Measurements from ENCODE around the gene MYO1B.

Gene MYO1B

DNA sequence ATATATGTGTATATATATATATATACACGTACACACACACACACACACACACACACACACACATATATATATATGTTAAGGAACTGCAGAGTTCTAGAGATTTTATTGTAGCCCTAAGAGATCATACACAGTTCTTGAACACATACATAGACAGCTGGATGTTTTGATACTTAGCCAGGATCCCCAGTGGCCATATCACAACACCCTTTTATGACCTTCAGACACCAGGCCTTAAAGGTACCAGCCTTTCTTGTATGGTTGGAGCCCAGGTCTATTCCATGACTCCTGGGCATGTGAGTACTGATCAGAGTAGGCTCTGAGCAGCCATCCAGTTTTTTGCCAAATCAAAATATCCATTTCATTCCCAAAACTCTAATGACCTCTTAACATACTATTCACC is 138.3 kb downstream of the MYO1B start:
- no peaks in the 10 kb centered on the region for H3K9me3 ChIP-seq (ENCODE audit: low read length)
- H2AFZ ChIP-seq (ENCODE audit: low read depth, low read length) = no peak overlapping the region
- no peaks in the 10 kb centered on the region for H3K27me3 ChIP-seq (ENCODE audit: insufficient read depth, low read length)
- no peak overlapping the region for H3K4me3 ChIP-seq (ENCODE audit: low read length)
- peaks cover 23% of the 10 kb centered on the region for H3K36me3 ChIP-seq (ENCODE audit: insufficient read depth, low read length)
- no peaks in the 10 kb centered on the region for H3K4me1 ChIP-seq (ENCODE audit: insufficient read depth, low read length)

DNA sequence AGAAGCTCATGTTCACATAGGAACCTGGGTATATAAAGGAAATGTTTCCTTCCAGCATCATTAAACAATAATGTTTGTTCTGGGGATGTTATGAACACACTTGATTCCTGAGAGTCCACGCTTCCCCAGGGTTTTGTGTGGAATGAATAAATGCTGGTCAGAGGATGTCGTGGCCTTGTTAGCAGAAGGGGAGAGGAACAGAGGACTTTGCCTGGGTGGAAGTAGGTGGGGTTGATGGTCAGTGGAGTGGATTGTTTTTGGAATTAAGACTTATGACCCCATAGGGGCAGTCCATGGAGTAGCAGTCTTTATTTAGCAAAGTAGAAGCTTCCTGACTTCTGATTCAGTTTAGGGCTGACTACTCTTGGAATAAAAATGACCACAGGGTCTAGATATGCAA is 139.6 kb downstream of the MYO1B start:
- H3K9me3 ChIP-seq (ENCODE audit: low read length) = no peaks in the 10 kb centered on the region
- no peaks in the 10 kb centered on the region for H3K27me3 ChIP-seq (ENCODE audit: insufficient read depth, low read length)
- H3K4me1 ChIP-seq (ENCODE audit: insufficient read depth, low read length) = no peaks in the 10 kb centered on the region
- no peak overlapping the region for H3K4me3 ChIP-seq (ENCODE audit: low read length)
- H3K36me3 ChIP-seq (ENCODE audit: insufficient read depth, low read length) = peaks cover 31% of the 10 kb centered on the region
- no peak overlapping the region for H2AFZ ChIP-seq (ENCODE audit: low read depth, low read length)

DNA sequence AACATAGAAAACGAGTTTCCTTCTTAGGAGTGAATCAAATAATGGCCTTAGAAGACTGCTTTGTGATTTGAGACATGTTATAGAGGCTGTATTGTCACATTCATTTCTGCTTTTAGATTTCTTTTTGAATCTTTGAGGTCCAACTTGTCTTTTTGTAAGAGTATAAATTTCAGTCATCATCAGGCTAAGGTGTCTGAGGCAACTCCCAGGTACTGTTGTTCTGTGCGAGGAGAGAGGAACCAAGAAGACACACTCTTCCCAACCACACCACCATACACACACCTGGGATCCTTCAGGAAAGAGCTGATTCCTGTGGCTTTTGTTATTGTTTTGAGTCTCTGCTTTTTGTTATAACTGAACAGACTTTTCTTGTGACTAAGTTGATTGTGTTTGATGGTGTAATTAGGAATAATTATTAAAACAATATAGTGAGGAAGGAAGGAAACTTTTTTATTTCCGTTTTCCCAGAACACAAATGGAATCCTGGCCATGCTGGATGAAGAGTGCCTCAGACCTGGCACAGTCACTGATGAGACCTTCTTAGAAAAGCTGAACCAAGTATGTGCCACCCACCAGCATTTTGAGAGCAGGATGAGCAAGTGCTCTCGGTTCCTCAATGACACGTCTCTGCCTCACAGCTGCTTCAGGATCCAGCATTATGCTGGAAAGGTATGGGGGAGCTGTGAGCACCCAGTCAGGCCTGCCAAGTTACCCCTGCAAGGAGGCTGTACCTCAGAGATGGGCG is 140.4 kb downstream of the MYO1B start:
- no peak overlapping the region for H2AFZ ChIP-seq (ENCODE audit: low read depth, low read length)
- H3K4me3 ChIP-seq (ENCODE audit: low read length) = no peak overlapping the region
- H3K27me3 ChIP-seq (ENCODE audit: insufficient read depth, low read length) = no peaks in the 10 kb centered on the region
- peaks cover 36% of the 10 kb centered on the region for H3K36me3 ChIP-seq (ENCODE audit: insufficient read depth, low read length)
- H3K4me1 ChIP-seq (ENCODE audit: insufficient read depth, low read length) = no peaks in the 10 kb centered on the region
- no peaks in the 10 kb centered on the region for H3K9me3 ChIP-seq (ENCODE audit: low read length)

DNA sequence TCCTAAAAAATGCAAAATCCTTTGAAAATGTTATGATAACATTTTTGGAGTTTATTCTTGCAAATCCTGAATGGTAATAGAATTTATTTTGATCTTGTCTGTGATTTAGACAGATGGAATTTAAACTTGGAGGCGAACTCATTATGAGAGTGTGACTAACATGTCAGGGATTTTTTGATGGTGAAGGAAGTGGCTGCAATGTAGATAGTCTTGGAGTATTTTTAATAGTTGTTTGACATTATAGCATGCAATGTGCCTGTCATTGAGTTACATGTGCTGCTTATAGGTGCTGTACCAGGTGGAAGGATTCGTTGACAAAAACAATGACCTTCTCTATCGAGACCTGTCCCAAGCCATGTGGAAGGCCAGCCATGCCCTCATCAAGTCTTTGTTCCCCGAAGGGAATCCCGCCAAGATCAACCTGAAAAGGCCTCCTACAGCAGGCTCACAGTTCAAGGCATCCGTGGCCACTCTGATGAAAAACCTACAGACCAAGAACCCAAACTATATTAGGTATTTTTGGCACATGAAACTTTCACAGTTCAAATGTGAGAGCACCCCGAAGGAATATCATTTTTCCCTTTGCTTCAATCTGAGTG is 141.8 kb downstream of the MYO1B start:
- Histone ChIP-seq H3K4me3 (ENCODE audit: low read length) (no peak overlapping the region), H3K36me3 (ENCODE audit: insufficient read depth, low read length) (peaks cover 42% of the 10 kb centered on the region), H2AFZ (ENCODE audit: low read depth, low read length) (no peak overlapping the region), H3K4me1 (ENCODE audit: insufficient read depth, low read length) (no peaks in the 10 kb centered on the region), H3K9me3 (ENCODE audit: low read length) (no peaks in the 10 kb centered on the region), H3K27me3 (ENCODE audit: insufficient read depth, low read length) (no peaks in the 10 kb centered on the region)

DNA sequence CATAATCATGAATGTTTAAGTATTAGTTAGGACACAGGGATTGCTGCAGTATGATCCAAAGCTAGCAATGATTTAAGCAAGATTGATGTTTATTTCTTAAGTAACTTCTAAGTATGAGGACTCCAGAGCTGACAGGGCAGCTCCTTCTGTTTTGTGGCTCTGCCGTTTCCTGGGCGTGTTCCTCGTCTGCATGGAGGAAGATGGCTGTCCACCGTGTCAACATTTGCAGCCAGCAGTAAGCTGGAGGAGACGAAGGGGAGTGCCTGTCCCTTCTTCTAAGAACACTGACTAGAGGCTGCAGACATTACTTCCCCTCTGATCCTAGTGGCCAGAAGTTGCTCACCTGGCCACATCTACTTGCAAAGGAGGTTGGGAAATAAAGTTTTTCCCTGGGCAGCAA is 144.1 kb downstream of the MYO1B start:
- no peak overlapping the region for H2AFZ ChIP-seq (ENCODE audit: low read depth, low read length)
- H3K4me1 ChIP-seq (ENCODE audit: insufficient read depth, low read length) = no peaks in the 10 kb centered on the region
- H3K4me3 ChIP-seq (ENCODE audit: low read length) = no peak overlapping the region
- H3K27me3 ChIP-seq (ENCODE audit: insufficient read depth, low read length) = no peaks in the 10 kb centered on the region
- no peaks in the 10 kb centered on the region for H3K9me3 ChIP-seq (ENCODE audit: low read length)
- H3K36me3 ChIP-seq (ENCODE audit: insufficient read depth, low read length) = peaks cover 47% of the 10 kb centered on the region

DNA sequence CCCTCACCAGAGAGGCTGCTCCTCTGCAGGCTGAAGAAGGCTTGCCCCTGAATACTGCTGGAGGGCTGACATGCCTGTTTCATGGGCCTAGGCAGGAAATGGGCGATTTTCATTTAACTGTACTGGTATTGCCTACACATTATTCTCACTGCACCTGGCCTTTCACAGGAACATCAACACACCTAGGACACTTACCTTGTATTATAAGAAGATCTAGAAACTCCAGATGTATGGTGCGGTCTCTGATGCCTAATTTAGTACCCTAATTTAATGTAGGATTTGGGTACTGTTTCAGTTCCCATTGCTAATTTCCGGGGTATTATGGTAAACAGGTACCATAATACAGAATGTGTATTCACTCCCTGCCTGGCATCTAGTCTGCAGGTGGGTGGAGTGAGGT is 146.0 kb downstream of the MYO1B start:
- Histone ChIP-seq H3K4me1 (ENCODE audit: insufficient read depth, low read length) (no peaks in the 10 kb centered on the region), H3K9me3 (ENCODE audit: low read length) (no peaks in the 10 kb centered on the region), H3K27me3 (ENCODE audit: insufficient read depth, low read length) (no peaks in the 10 kb centered on the region), H2AFZ (ENCODE audit: low read depth, low read length) (no peak overlapping the region), H3K4me3 (ENCODE audit: low read length) (no peak overlapping the region), H3K36me3 (ENCODE audit: insufficient read depth, low read length) (peaks cover 45% of the 10 kb centered on the region)

DNA sequence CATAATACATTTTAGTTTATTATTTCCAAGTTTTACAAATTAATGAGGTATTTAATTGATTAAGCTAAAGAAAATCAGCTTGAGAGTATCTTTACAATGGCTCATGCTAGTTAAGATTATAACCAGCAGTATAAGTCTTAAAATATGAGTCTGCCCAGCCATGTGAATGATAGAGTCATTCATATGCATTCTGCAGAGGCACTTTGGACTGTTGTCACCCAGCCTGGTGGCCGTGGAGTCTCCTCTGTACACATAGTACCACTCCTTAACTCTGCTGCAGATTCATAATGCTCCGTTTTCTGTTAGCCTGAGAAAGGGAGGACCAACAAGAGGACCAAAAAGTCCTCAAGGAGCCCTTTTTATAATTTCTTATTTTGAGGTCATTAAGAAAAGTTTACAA is 148.8 kb downstream of the MYO1B start:
- no peaks in the 10 kb centered on the region for H3K27me3 ChIP-seq (ENCODE audit: insufficient read depth, low read length)
- H3K4me3 ChIP-seq (ENCODE audit: low read length) = no peak overlapping the region
- peaks cover 4% of the 10 kb centered on the region for H3K9me3 ChIP-seq (ENCODE audit: low read length)
- no peaks in the 10 kb centered on the region for H3K4me1 ChIP-seq (ENCODE audit: insufficient read depth, low read length)
- peaks cover 39% of the 10 kb centered on the region for H3K36me3 ChIP-seq (ENCODE audit: insufficient read depth, low read length)
- H2AFZ ChIP-seq (ENCODE audit: low read depth, low read length) = no peak overlapping the region

DNA sequence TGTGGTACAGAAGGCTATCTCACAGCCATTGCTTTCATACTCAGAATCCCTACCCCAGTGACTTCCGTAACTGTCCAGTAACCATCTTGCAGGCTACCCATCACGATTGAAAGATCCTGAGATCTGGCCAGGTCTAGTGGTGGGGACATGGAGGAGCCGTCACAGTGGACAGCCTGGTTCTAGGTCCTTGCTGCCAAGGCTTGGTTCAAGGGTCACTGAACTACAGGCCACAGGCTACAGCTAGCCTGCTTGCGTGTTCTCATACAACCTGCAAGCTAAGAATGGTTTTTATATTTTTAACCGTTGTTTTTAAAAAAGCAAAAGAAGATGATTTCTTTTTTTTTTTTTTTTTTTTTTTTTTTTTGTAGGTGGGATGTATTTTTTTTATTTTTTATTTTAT is 151.6 kb downstream of the MYO1B start:
- H3K36me3 ChIP-seq (ENCODE audit: insufficient read depth, low read length) = peaks cover 32% of the 10 kb centered on the region
- no peak overlapping the region for H2AFZ ChIP-seq (ENCODE audit: low read depth, low read length)
- H3K4me3 ChIP-seq (ENCODE audit: low read length) = no peak overlapping the region
- H3K4me1 ChIP-seq (ENCODE audit: insufficient read depth, low read length) = no peaks in the 10 kb centered on the region
- H3K9me3 ChIP-seq (ENCODE audit: low read length) = peaks cover 4% of the 10 kb centered on the region
- no peaks in the 10 kb centered on the region for H3K27me3 ChIP-seq (ENCODE audit: insufficient read depth, low read length)

DNA sequence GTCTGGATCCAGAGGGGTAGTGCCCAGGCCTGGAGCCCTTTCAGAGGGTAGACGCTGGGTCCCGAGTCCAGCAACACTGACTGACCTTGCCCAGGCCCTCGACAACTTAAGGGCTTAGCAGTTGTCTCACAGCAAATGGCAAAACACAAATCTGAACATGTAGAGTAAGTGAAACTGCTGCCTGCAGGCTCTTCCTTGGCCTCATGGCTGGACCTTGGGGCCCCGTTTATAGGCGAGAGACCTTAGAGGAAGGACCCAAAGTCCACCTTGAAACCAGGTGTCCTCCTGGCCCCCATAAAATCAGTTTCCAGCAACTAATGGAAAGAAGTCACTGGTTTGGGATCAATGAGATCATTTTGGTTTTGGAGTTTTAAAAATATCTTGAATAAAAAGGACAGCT is 154.4 kb downstream of the MYO1B start:
- Histone ChIP-seq H3K9me3 (ENCODE audit: low read length) (peaks cover 4% of the 10 kb centered on the region), H3K36me3 (ENCODE audit: insufficient read depth, low read length) (peaks cover 20% of the 10 kb centered on the region), H2AFZ (ENCODE audit: low read depth, low read length) (no peak overlapping the region), H3K4me1 (ENCODE audit: insufficient read depth, low read length) (peaks cover 4% of the 10 kb centered on the region), H3K4me3 (ENCODE audit: low read length) (no peak overlapping the region), H3K27me3 (ENCODE audit: insufficient read depth, low read length) (no peaks in the 10 kb centered on the region)

DNA sequence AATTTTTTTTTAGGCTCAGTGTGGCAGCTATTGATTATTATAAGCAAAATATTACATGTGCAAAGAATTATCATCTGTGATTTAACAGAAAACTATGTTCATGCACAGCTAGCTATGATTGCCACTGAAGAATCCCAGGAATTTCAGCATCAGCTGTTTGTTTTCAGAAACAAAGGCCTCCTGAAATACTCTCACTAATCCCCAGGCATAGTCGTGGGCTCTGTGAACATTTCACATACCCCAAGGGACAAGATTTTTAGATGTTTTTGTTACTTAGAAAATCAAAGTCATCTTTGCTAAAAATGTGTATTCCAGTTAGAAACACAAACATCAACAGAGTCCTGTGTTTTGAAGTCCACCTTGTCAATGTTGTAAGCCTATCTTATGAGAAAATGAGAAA is 156.1 kb downstream of the MYO1B start:
- H3K4me1 ChIP-seq (ENCODE audit: insufficient read depth, low read length) = peaks cover 4% of the 10 kb centered on the region
- H3K36me3 ChIP-seq (ENCODE audit: insufficient read depth, low read length) = peaks cover 22% of the 10 kb centered on the region
- H3K27me3 ChIP-seq (ENCODE audit: insufficient read depth, low read length) = no peaks in the 10 kb centered on the region
- no peak overlapping the region for H2AFZ ChIP-seq (ENCODE audit: low read depth, low read length)
- H3K4me3 ChIP-seq (ENCODE audit: low read length) = no peak overlapping the region
- peaks cover 4% of the 10 kb centered on the region for H3K9me3 ChIP-seq (ENCODE audit: low read length)

DNA sequence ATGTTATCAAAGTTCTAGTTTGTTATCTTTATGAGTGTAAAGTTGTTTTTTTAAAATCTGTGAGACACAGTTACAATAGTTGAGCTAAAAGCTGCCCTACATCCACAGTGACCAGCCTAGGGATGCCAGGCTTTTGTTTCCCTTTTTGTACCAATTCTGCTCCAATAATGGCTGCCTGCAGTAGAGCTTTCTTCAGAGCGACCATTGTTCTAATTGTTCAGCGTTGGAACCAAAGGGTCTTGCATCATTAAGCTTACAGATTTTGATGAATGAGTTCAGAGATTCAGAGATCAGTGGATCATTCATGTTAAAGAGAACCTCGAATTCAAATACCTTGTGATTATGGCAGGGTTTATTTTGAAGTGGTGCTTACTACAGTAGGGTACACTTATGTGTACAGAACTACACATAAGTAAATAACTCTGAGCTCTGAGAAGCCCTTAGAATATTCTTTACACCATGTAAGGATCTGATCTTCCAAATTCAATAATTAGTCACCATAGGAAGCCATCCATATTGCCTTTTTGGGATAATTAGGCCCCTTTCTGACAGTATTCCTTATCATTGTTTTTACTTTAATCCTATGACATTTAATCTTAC is 157.9 kb downstream of the MYO1B start:
- peaks cover 20% of the 10 kb centered on the region for H3K36me3 ChIP-seq (ENCODE audit: insufficient read depth, low read length)
- H3K9me3 ChIP-seq (ENCODE audit: low read length) = no peaks in the 10 kb centered on the region
- no peak overlapping the region for H2AFZ ChIP-seq (ENCODE audit: low read depth, low read length)
- H3K4me1 ChIP-seq (ENCODE audit: insufficient read depth, low read length) = peaks cover 4% of the 10 kb centered on the region
- no peak overlapping the region for H3K4me3 ChIP-seq (ENCODE audit: low read length)
- H3K27me3 ChIP-seq (ENCODE audit: insufficient read depth, low read length) = no peaks in the 10 kb centered on the region

DNA sequence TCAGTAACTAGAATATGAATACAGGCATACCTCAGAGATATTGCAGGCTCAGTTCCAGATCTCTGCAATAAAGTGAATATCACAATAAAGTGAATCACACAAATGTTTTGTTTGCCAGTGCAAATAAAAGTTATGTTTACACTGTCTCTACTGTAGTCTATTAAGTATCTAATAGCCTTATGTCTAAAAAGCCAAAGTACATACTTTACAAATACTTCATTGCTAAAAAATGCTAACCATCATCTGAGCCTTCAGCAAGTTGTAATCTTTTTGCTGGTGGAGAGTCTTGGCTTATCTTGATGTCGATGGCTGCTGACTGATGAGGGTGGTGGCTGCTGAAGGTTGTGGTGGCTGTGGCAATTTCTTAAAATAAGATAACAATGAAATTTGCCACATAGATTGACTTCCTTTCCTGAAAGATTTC is 159.4 kb downstream of the MYO1B start:
- Histone ChIP-seq H3K4me3 (ENCODE audit: low read length) (no peak overlapping the region), H3K27me3 (ENCODE audit: insufficient read depth, low read length) (no peaks in the 10 kb centered on the region), H3K9me3 (ENCODE audit: low read length) (no peaks in the 10 kb centered on the region), H3K4me1 (ENCODE audit: insufficient read depth, low read length) (peaks cover 4% of the 10 kb centered on the region), H3K36me3 (ENCODE audit: insufficient read depth, low read length) (peaks cover 26% of the 10 kb centered on the region), H2AFZ (ENCODE audit: low read depth, low read length) (no peak overlapping the region)

DNA sequence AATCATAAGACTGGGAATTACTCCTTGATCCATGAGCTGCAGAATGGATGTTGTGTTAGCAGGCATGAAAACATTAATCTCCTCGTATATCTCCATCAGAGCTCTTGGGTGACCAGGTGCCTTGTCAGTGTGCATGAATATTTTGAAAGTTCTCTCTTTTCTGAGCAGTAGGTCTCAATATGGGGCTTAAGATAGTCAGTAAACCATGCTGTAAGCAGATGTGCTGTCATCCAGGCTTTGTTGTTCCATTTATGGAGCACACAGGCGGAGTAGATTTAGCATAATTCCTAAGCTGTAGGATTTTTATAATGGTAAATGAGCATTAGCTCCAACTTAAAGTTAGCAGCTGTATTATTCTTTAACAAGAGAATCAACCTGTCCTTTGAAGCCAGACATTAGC is 160.3 kb downstream of the MYO1B start:
- Histone ChIP-seq H3K9me3 (ENCODE audit: low read length) (no peaks in the 10 kb centered on the region), H3K4me3 (ENCODE audit: low read length) (no peak overlapping the region), H3K4me1 (ENCODE audit: insufficient read depth, low read length) (peaks cover 4% of the 10 kb centered on the region), H2AFZ (ENCODE audit: low read depth, low read length) (no peak overlapping the region), H3K36me3 (ENCODE audit: insufficient read depth, low read length) (peaks cover 30% of the 10 kb centered on the region), H3K27me3 (ENCODE audit: insufficient read depth, low read length) (no peaks in the 10 kb centered on the region)
